Measurements from ENCODE around the gene LYRM2.

LYRM2 gene

GRCh38 chr6:89602166-89602565 lies 36.4 kb downstream of the LYRM2 start:
- TF ChIP-seq, protein P1, sequence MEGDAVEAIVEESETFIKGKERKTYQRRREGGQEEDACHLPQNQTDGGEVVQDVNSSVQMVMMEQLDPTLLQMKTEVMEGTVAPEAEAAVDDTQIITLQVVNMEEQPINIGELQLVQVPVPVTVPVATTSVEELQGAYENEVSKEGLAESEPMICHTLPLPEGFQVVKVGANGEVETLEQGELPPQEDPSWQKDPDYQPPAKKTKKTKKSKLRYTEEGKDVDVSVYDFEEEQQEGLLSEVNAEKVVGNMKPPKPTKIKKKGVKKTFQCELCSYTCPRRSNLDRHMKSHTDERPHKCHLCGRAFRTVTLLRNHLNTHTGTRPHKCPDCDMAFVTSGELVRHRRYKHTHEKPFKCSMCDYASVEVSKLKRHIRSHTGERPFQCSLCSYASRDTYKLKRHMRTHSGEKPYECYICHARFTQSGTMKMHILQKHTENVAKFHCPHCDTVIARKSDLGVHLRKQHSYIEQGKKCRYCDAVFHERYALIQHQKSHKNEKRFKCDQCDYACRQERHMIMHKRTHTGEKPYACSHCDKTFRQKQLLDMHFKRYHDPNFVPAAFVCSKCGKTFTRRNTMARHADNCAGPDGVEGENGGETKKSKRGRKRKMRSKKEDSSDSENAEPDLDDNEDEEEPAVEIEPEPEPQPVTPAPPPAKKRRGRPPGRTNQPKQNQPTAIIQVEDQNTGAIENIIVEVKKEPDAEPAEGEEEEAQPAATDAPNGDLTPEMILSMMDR (IDR thresholded peaks at IDR 0.05; ENCODE audit: control insufficient read depth, insufficient read depth, low read depth, low read length, missing control alignments), result no peak
- no peak overlapping the region for H3K4me3 ChIP-seq (ENCODE audit: control insufficient read depth, low read depth, low read length)
- no peak for DNase-seq (ENCODE audit: low read depth)

GRCh38 chr6:89599727-89600126 lies 38.8 kb downstream of the LYRM2 start:
- TF ChIP-seq, protein P1 (IDR thresholded peaks at IDR 0.05; ENCODE audit: control insufficient read depth, insufficient read depth, low read depth, low read length, missing control alignments), result no peak
- H3K4me3 ChIP-seq (ENCODE audit: control insufficient read depth, low read depth, low read length), result no peak overlapping the region
- DNase-seq (ENCODE audit: low read depth), result no peak

GRCh38 chr6:89597988-89598387 lies 40.6 kb downstream of the LYRM2 start:
- TF ChIP-seq, protein P1 (IDR thresholded peaks at IDR 0.05; ENCODE audit: control insufficient read depth, insufficient read depth, low read depth, low read length, missing control alignments), result no peak
- DNase-seq (ENCODE audit: low read depth), result no peak
- H3K4me3 ChIP-seq (ENCODE audit: control insufficient read depth, low read depth, low read length), result no peak overlapping the region

GRCh38 chr6:89597372-89597771 lies 41.2 kb downstream of the LYRM2 start:
- no peak overlapping the region for H3K4me3 ChIP-seq (ENCODE audit: control insufficient read depth, low read depth, low read length)
- no peak for DNase-seq (ENCODE audit: low read depth)
- TF ChIP-seq, protein P1 (IDR thresholded peaks at IDR 0.05; ENCODE audit: control insufficient read depth, insufficient read depth, low read depth, low read length, missing control alignments), result no peak

DNA sequence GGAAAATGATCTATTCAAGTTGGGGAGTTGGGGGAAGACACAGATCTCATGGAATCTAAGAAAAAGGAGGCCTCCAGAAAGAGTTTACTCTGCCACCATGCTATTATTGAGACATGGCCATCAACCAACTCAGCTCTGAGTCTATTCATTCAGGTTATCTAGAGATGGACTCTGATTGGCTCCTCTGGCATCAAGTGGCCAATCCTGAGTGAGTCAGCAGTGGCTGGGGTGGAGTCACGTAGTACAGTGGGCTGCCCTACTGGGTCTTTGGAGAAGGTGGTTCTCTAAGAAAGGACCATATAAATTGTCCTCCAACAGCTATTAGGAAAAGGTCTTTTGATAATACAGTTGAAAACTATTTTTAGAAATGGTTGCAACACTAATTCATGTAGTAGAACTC lies 42.1 kb downstream of the LYRM2 start:
- DNase-seq (ENCODE audit: low read depth), result no peak

GRCh38 chr6:89596056-89596455 lies 42.5 kb downstream of the LYRM2 start:
- TF ChIP-seq, protein P1 (IDR thresholded peaks at IDR 0.05; ENCODE audit: control insufficient read depth, insufficient read depth, low read depth, low read length, missing control alignments), result no peak
- H3K4me3 ChIP-seq (ENCODE audit: control insufficient read depth, low read depth, low read length), result no peak overlapping the region
- no peak for DNase-seq (ENCODE audit: low read depth)

More for the DNA sequence above, 42.1 kb downstream of the LYRM2 start:
- H3K4me3 ChIP-seq (ENCODE audit: control insufficient read depth, low read depth, low read length), result no peak overlapping the region
- TF ChIP-seq, protein P1 (IDR thresholded peaks at IDR 0.05; ENCODE audit: control insufficient read depth, insufficient read depth, low read depth, low read length, missing control alignments), result no peak

GRCh38 chr6:89591745-89592144 lies 46.8 kb downstream of the LYRM2 start:
- TF ChIP-seq, protein P1 (IDR thresholded peaks at IDR 0.05; ENCODE audit: control insufficient read depth, insufficient read depth, low read depth, low read length, missing control alignments), result no peak
- DNase-seq (ENCODE audit: low read depth), result no peak

More at GRCh38 chr6:89591745-89592144, 46.8 kb downstream of the LYRM2 start:
- H3K4me3 ChIP-seq (ENCODE audit: control insufficient read depth, low read depth, low read length), result no peak overlapping the region

All from AG09309 (cell line).